ENCODE results near the gene SLC6A17. TPM values are rescaled to one million over a fixed set of nuclear protein-coding genes. Genes with fewer than 3 reads are reported as not detected.

The SLC6A17 gene
- total RNA-seq, 6 experiments from 2014 or later = not detected

DNA sequence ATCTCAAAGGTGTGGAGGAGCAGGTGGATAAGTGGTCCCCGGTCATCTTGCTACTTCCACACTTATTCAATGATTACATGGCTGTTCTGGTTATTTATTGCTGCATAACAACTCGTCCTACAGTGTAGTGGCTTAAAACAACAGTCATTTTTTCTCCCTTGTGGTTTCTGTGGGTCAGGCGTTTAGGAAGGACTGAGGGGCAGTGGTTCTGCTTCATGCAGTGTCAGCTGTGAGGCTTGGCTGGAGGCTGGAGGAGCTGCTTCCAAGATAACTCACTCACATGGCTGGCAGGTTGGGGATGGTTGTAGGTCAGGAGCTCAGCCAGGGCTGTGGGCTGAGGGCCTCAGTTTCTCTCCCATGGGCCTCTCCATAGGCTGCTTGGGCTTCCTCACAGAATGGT is 5.9 kb upstream of the SLC6A17 start:
- Histone ChIP-seq H3K9me3 (no peaks in the 10 kb centered on the region), H3K27ac (no peak overlapping the region), H3K27me3 (peaks cover 3 to 5% of the 10 kb centered on the region in 2 donors), H3K4me3 (no peak overlapping the region), H3K4me1 (no peaks in the 10 kb centered on the region), H3K36me3 (no peaks in the 10 kb centered on the region)
- TF ChIP-seq POLR2A (IDR thresholded peaks at IDR 0.05) = no peak
- TF ChIP-seq, protein P1, sequence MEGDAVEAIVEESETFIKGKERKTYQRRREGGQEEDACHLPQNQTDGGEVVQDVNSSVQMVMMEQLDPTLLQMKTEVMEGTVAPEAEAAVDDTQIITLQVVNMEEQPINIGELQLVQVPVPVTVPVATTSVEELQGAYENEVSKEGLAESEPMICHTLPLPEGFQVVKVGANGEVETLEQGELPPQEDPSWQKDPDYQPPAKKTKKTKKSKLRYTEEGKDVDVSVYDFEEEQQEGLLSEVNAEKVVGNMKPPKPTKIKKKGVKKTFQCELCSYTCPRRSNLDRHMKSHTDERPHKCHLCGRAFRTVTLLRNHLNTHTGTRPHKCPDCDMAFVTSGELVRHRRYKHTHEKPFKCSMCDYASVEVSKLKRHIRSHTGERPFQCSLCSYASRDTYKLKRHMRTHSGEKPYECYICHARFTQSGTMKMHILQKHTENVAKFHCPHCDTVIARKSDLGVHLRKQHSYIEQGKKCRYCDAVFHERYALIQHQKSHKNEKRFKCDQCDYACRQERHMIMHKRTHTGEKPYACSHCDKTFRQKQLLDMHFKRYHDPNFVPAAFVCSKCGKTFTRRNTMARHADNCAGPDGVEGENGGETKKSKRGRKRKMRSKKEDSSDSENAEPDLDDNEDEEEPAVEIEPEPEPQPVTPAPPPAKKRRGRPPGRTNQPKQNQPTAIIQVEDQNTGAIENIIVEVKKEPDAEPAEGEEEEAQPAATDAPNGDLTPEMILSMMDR (IDR thresholded peaks at IDR 0.05) = no peak
- intact Hi-C loops (cut with DNase I) = no loop called here
- WGBS (ENCODE audit: insufficient coverage, low coverage, low lambda C conversion rate, missing lambda C conversion rate) = 17% methylated on average over 3 of the region's 3 CpGs
- ATAC-seq = no peak
- DNase-seq = no peak

DNA sequence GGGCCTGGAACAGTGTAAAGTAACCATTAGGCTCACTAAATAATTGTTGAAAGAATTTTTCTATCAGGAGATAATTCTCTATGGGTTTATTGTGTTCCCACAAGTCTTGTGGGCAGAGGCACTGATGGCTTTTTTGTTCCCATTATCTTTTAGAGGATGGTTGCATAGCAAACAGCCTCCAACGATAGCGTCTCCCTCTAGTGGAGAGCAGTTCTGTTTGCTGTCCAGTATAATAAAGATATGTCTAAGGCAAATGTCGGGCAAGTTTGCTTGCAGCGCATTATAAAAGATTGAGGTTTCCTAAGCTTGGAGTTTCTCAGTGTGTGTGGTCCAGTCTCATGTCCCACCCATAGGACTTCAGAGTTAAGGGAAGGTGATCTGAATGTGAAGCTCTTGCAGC is 1.3 kb upstream of the SLC6A17 start:
- Histone ChIP-seq H3K9me3 (no peaks in the 10 kb centered on the region), H3K27ac (no peak overlapping the region), H3K4me1 (no peaks in the 10 kb centered on the region), H3K4me3 (no peak overlapping the region), H3K27me3 (no peaks in the 10 kb centered on the region), H3K36me3 (no peaks in the 10 kb centered on the region)
- WGBS (ENCODE audit: insufficient coverage, low coverage, low lambda C conversion rate, missing lambda C conversion rate) = 39% methylated on average over 4 of the region's 4 CpGs
- intact Hi-C loops (cut with DNase I) = no loop called here
- ATAC-seq (no peak), DNase-seq (no peak)
- TF ChIP-seq, protein P1 (IDR thresholded peaks at IDR 0.05) = peak in 2 of 4 donors; percentile 24 to 25
- TF ChIP-seq POLR2A (IDR thresholded peaks at IDR 0.05) = no peak

DNA sequence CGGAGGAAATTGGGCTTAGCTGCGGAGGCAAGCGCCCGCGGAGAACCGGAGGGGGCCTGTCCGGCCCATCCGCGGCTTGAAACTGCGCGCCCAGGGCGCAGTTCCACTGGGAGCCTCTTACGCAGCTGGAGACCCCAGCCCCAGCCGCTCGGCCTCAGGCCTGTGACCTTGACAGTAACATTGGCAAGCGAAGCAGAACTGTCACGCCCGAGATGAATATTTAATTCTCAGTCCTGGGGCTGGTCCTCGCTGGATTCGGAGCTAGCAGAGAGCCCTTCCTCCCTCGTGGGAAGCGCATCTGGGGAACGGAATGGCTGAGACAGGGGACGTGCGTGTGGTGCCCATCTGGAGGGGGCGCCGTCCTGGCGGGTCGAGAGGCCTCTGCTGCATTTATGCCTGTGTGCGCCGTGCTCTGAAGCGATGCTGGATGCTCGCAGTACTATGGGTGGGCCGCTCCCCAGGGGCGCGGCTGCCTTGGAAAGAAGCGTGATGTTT is 928 bp downstream of the SLC6A17 start:
- TF ChIP-seq, protein P1 (IDR thresholded peaks at IDR 0.05) = no peak
- TF ChIP-seq POLR2A (IDR thresholded peaks at IDR 0.05) = no peak
- intact Hi-C loops (cut with DNase I) = no loop called here
- H3K4me3 ChIP-seq = no peak overlapping the region
- no peaks in the 10 kb centered on the region for H3K9me3 ChIP-seq
- no peaks in the 10 kb centered on the region for H3K36me3 ChIP-seq
- H3K4me1 ChIP-seq = no peaks in the 10 kb centered on the region
- 26% methylated on average over 3 of the region's 37 CpGs for WGBS (ENCODE audit: insufficient coverage, low coverage, low lambda C conversion rate, missing lambda C conversion rate)
- DNase-seq = no peak
- no peak for ATAC-seq
- H3K27me3 ChIP-seq = no peaks in the 10 kb centered on the region
- H3K27ac ChIP-seq = no peak overlapping the region

DNA sequence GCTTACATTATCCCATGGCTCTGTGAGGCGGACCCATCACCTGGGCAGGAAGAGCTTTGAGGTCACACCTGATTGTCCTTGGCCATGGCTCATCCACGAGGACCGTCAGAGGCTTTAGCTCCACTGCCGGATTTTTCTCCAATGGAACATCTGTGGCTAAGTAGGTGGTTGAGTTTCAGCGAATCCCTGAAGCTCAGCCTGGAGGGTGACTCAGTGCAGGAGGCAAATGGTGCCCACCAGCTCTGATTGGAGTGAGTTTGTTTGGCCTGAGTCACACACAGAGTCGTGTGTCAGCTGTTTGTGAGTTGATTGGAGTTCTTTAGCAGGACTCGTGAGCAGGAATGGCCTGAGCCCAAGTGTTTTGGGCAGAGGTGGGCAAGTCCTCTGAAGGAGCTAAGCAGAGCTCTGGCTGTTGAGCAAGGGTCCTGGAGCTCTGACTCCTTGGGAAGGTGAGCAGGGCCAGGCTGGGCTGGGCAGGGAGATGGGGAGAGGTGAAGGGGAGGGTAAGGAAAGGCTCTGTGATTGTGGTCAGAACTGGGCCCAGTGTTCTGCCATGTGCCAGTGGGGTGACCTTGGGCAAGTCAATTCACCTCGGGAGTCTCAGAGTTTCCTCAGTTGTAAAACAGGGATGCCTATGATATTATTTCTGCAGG is 2.0 kb downstream of the SLC6A17 start:
- no peaks in the 10 kb centered on the region for H3K36me3 ChIP-seq
- H3K4me1 ChIP-seq = no peaks in the 10 kb centered on the region
- no peaks in the 10 kb centered on the region for H3K9me3 ChIP-seq
- TF ChIP-seq, protein P1 (IDR thresholded peaks at IDR 0.05) = no peak
- no peak for TF ChIP-seq POLR2A (IDR thresholded peaks at IDR 0.05)
- no peak overlapping the region for H3K27ac ChIP-seq
- 45% methylated on average over 6 of the region's 8 CpGs for WGBS (ENCODE audit: insufficient coverage, low coverage, low lambda C conversion rate, missing lambda C conversion rate)
- no peak overlapping the region for H3K4me3 ChIP-seq
- no peak for DNase-seq
- H3K27me3 ChIP-seq = no peaks in the 10 kb centered on the region
- intact Hi-C loops (cut with DNase I) = no loop called here
- ATAC-seq = peak in 1 of 4 donors; percentile 13

All from right lobe of liver (tissue), 6 donors.